HG02642 (cell line): ENCODE measurements around the gene CDK14.

Experiments used
- ATAC-seq: cut with Tn5 transposase; IDR thresholded peaks from one replicate; pipeline ENCODE4 v1.9.1; 2021; ENCODE audit warnings: mild to moderate bottlenecking; ENCODE audit not compliant: unreplicated experiment, poor library complexity

CDK14 gene

DNA sequence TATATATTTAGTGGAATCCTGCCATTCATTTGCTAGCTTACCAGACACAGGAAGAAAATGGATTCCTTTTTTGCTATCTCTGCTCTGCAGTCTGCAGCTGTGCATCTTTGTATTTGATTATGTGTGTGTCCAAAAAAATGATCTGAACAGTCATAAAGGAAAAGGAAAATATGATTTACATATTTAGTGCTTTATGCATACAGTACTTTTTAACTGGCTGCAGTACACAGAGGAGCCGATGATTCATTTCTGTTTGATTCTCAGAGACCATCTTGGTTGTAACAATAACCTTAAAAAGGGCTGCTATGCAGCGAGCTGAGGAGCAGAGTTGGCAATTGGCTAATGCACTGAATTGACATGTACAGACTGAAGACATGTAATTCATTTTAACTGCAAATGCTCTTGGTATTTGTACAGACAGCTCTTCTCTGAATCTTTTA, 516.8 kb downstream of the CDK14 start:
- ATAC-seq = no peak

GRCh38 chr7:91114232-91114631, 518.1 kb downstream of the CDK14 start:
- no peak for ATAC-seq

DNA sequence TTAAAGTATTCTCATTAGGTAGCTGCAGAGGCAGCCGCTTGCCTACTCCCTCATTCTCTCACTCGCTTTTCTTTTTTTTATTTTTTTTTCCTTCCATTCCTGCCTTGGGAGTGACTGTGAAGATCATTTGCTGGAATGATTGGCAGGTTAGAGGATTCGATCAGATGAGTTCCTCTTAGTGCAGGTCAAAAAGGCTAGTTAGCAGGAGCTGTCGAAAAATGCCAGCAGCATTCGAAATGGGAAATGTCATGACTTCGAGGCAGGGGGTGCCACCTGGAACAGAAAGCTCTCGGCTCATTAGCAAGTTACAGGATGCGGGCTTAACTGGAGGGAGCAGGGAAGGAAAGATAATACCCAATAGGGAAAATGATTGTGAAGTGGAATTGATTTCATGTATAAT, 530.6 kb downstream of the CDK14 start:
- no peak for ATAC-seq

- ATAC-seq = no peak
Measured at GRCh38 chr7:91127325-91127724, 531.2 kb downstream of the CDK14 start.

DNA sequence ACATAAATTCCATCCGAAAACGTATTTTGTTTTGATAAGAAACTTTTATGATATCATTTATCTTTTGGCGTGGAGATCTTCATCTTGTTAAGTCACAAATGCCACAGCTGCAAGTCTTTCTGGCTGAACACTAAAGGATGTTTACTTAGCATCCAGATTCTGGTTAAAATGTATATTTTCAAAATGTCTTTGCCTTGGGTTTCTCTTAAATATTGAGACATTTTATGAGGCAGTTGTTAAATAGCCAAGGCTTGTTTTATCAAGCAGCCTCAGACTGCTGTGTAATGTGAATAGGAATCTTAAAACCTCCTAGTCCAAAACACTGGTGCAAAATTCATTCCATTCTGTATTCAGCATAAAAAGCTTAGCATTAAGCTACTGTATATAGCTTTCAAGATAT, 531.8 kb downstream of the CDK14 start:
- no peak for ATAC-seq

GRCh38 chr7:91128683-91129348, 532.7 kb downstream of the CDK14 start:
- ATAC-seq = no peak

DNA sequence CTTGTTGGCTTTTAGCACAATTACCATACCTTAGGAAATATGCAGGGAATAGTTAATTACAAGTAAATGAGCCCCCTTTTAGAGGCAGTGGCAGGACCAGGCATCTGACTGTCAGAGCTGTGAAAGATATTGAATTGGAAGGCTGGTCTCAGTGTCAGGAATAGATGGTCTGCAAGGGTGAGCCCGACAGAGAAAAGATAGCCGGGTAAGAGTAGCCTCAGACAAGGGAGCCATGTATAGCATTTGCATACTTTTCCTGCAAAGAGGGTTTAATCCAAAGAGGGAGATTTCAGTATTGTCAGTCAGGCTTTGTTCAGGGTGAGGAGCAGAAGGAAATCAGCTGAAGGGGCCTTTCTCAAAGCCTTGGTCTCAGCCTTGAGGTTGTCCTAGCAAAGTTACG, 539.2 kb downstream of the CDK14 start:
- no peak for ATAC-seq

DNA sequence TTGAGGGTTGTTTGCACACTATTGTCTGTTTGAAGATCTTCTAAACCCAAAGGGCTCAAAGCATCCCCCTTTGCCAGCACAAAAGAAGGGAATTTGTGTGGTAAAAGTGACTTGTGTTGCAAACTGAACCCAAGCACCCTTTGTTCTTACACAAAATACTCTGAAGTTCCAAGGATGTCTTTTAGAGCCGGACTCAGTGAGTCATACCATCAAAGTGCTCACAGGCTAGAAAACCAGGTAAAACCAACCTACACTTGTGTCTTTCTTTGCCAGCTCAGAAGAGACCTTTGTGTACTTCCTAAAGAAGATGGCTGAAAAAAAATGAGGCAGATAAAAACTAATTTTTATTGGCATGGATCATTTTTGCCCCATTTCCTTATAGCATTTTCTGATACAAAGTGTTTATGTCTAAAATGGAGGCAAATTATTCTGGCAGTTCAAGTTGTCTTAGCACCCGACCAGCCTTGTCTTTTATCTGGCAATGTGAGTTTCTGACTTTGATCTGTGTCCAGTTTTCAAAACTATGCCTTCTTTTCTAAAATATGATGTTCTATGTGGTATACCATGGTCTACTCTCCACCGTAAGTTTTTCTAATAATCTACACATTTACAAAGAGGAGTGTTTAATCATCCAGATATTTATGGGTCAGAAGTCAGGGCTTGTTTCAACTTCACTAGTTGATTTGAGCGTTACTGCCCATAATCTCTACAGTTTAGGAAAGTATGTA, 539.7 kb downstream of the CDK14 start:
- no peak for ATAC-seq

DNA sequence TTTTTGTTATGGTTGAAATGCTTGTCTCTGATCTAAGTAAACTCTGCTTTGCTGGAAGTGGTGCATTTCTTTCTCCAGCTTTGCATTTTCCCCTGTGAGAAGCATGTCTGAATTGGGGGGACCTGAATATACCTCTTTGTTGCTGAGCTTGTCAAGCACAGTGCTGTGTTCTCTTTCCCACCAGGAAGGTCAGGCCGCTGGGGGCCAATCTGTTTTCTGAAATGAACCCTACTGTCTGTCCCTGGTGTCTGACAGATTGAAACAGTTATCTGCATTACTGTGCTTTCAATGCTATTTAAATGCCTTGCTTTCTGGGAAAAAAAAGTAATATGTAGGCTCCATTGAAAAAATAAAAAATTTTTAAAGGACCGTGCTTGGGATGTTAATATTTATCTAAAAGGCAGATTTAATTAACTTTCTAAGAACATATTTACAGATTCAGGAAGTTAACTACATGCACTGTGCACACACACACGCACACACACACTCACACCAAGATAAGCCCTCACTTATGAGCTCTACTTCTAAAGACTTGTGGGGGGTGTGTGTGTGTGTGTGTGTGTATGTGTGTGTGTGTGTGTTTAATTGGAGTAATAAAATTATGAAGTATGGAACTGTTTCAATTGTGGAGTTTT, 541.1 kb downstream of the CDK14 start:
- no peak for ATAC-seq

DNA sequence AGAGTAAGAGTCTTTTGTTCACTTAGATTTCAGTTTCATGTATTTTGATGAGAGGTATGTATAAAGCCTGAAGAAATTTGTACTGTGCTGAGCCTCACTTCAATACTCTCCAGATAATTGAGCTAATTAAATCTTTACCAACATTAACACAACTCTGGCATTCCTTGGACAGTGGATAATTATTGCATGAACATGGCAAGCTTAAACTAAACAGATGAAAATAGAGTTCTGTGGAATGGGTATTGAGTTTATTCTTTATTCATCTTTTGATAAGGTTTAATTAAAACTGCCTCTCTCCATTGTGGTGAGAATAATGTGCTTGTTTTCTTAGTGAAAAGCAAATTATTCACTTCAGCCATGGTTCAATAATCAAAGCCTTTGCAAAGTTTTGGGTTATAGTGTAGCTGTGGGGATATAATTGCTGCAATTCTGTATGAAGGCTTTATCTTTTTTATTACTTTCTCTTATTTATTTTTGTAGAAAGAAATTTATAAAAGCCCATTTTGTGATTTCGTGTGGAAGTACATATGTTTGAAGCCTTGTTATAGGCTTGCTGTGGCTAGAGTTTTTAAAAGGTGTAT, 541.8 kb downstream of the CDK14 start:
- ATAC-seq = no peak

GRCh38 chr7:91140286-91140685, 544.2 kb downstream of the CDK14 start:
- no peak for ATAC-seq

DNA sequence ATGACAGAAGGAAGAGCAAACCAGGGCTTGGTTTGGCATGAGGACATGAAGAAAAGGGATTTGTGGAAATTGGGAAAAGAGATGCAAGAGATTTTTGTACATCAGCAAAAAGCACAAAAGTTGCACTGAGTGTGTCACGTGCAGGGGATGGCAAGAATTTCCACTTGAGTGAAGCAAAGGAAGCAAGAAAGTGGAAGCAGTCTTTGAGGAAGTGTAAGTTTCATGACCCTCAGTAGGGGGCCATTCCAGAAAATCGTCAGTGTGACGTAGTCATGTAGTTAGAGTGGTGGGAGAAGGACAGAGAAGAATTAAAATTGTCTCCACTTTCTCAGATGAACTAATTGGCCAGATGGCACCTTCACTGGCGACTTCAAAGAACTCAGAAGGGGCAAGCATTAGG, 544.9 kb downstream of the CDK14 start:
- no peak for ATAC-seq

- no peak for ATAC-seq
Measured at GRCh38 chr7:91142743-91143142, 546.6 kb downstream of the CDK14 start.

- no peak for ATAC-seq
Measured at GRCh38 chr7:91149341-91150246, 553.5 kb downstream of the CDK14 start.

- no peak for ATAC-seq
Measured at GRCh38 chr7:91151916-91152315, 555.8 kb downstream of the CDK14 start.

GRCh38 chr7:91156316-91157185, 560.4 kb downstream of the CDK14 start:
- ATAC-seq = no peak

- no peak for ATAC-seq
Measured at GRCh38 chr7:91157579-91158320, 561.6 kb downstream of the CDK14 start.

DNA sequence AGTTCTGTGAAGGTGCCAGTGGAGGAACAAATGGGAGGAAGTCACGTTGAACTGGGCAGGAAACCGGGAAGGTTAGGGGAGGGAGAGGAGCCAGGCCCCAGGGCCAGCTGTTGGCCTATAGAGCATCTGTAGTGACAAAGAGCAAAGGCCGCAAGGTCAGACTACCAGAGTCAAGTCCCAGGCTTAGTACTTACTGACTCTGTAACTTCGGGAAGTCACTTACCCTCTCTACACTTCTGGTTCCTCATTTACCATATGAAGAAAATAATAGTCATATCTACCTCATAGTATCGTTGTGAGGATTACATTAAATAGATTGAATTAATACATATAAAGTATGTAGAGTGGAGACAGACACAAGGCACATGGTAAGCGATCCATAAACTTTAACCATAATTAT, 566.3 kb downstream of the CDK14 start:
- no peak for ATAC-seq

- ATAC-seq = no peak
Measured at GRCh38 chr7:91164506-91164905, 568.4 kb downstream of the CDK14 start.
